B cell (primary cell): ENCODE results near the gene BRSK2. TPM values are rescaled to one million over a fixed set of nuclear protein-coding genes. Genes with fewer than 3 reads are reported as not detected.

Experiments
- ATAC-seq: fragments of 200-7000 bp; cut with Tn5 transposase; one replicate; pipeline ENCODE4 v1.10.0; 2021; ENCODE audit warnings: low read depth, mild to moderate bottlenecking, moderate number of reproducible peaks, moderate library complexity
- CTCF ChIA-PET: fragments of 350-600 bp; sonication (Branson Sonifier 250); formaldehyde crosslinking; loops from one replicate; lab custom pipeline; 2021; ENCODE audit warnings: antibody characterized with exemption, inconsistent platforms; lab: Charles Lee
- POLR2A ChIA-PET: fragments of 350-600 bp; sonication (Branson Sonifier 250); formaldehyde crosslinking; loops from one replicate; lab custom pipeline; 2021; ENCODE audit warnings: antibody characterized with exemption; lab: Charles Lee
- DNase-seq: peaks from one replicate; pipeline ENCODE4 v3.0.0; 2013
- H2AFZ ChIP-seq: 2 replicates; pipeline ENCODE4 v1.6.1; 2012; ENCODE audit warnings: mild to moderate bottlenecking, low read depth, low read length; ENCODE audit not compliant: insufficient read depth, poor library complexity, severe bottlenecking
- H3K27ac ChIP-seq, 2 donors: 1 replicate in 1 of 2; 2 replicates in 1 of 2; pipeline ENCODE4 v1.5.1; 2012 to 2013; ENCODE audit warnings: low read length in 2 of 2, mild to moderate bottlenecking in 2 of 2, moderate library complexity in 1 of 2
- H3K27me3 ChIP-seq, 4 experiments: fragments of 200-600 bp in 1 of 4; sonication (generic) in 1 of 4; replicated peaks in 1 of 4; 1 replicate in 2 of 4; 2 replicates in 2 of 4; pipeline versions ENCODE4 v1.6.1 to v1.7.0; 2013 to 2016; ENCODE audit warnings: low read length in 3 of 4, mild to moderate bottlenecking in 2 of 4, mixed read lengths in 1 of 4, moderate library complexity in 1 of 4; ENCODE audit not compliant: insufficient read depth in 4 of 4, control insufficient read depth in 3 of 4; ENCODE audit errors: control extremely low read depth in 1 of 4
- H3K36me3 ChIP-seq, 2 experiments: replicated peaks in 1 of 2; 1 replicate in 1 of 2; 2 replicates in 1 of 2; pipeline versions ENCODE4 v1.6.1 to v1.7.1; 2013; ENCODE audit warnings: low read length in 1 of 2; ENCODE audit not compliant: insufficient read depth in 2 of 2, control insufficient read depth in 1 of 2; ENCODE audit errors: control extremely low read depth in 1 of 2, extremely low read depth in 1 of 2
- H3K4me1 ChIP-seq, 2 donors: fragments of 200-600 bp in 1 of 2; sonication (generic) in 1 of 2; 1 replicate in 1 of 2; 2 replicates in 1 of 2; pipeline versions ENCODE4 v1.5.1 to v1.6.1; 2013 to 2017; ENCODE audit warnings: low read length in 2 of 2; ENCODE audit not compliant: control insufficient read depth in 2 of 2, insufficient read depth in 2 of 2
- H3K4me2 ChIP-seq: replicated peaks from 2 replicates; pipeline ENCODE3; 2012; ENCODE audit warnings: mild to moderate bottlenecking, low read depth, low read length; ENCODE audit not compliant: poor library complexity, severe bottlenecking
- H3K4me3 ChIP-seq, 5 experiments: fragments of 200-600 bp in 1 of 5; sonication (generic) in 1 of 5; 1 replicate in 3 of 5; 2 replicates in 2 of 5; pipeline versions ENCODE4 v1.5.1 to v1.7.0; 2011 to 2016; ENCODE audit warnings: low read length in 4 of 5, mild to moderate bottlenecking in 4 of 5, low read depth in 2 of 5, control low read depth in 1 of 5, moderate library complexity in 1 of 5; ENCODE audit not compliant: insufficient read depth in 1 of 5; ENCODE audit errors: control extremely low read depth in 1 of 5, extremely low read depth in 1 of 5
- H3K79me2 ChIP-seq: fragments of 200-600 bp; sonication (generic); one replicate; pipeline ENCODE4 v1.6.0; 2016; ENCODE audit warnings: low read length; ENCODE audit not compliant: control insufficient read depth, insufficient read depth
- H3K9ac ChIP-seq: fragments of 200-600 bp; sonication (generic); 2 replicates; pipeline ENCODE4 v1.6.1; 2017; ENCODE audit warnings: mild to moderate bottlenecking, low read length, moderate library complexity
- H3K9me3 ChIP-seq, 3 donors: one replicate each; pipeline versions ENCODE4 v1.6.1 to v1.7.1; 2013; ENCODE audit warnings: low read length in 2 of 3; ENCODE audit not compliant: control insufficient read depth in 2 of 3, insufficient read depth in 1 of 3; ENCODE audit errors: control extremely low read depth in 1 of 3
- H4K20me1 ChIP-seq: 2 replicates; pipeline ENCODE4 v1.6.0; 2012; ENCODE audit warnings: mild to moderate bottlenecking, low read length; ENCODE audit not compliant: insufficient read depth, control insufficient read depth, poor library complexity, severe bottlenecking
- H3K27ac Mint-ChIP-seq: one replicate; pipeline ENCODE4 v1.8.0; 2021; ENCODE audit warnings: mixed read lengths
- H3K27me3 Mint-ChIP-seq: one replicate; pipeline ENCODE4 v1.8.0; 2021; ENCODE audit warnings: mixed read lengths
- H3K4me1 Mint-ChIP-seq: one replicate; pipeline ENCODE4 v1.8.0; 2021; ENCODE audit warnings: mixed read lengths
- H3K4me3 Mint-ChIP-seq: one replicate; pipeline ENCODE4 v1.8.0; 2021; ENCODE audit warnings: mixed read lengths
- H3K9me3 Mint-ChIP-seq: one replicate; pipeline ENCODE4 v1.8.0; 2022; ENCODE audit warnings: mixed read lengths; ENCODE audit not compliant: insufficient read depth
- CTCF ChIP-seq: fragments of 200-600 bp; IDR thresholded peaks from one replicate; pipeline ENCODE4 v1.8.0; 2022; ENCODE audit warnings: antibody characterized with exemption, mild to moderate bottlenecking
- EZH2 ChIP-seq: IDR thresholded peaks from 2 replicates; pipeline ENCODE4 v1.6.1; 2012; ENCODE audit warnings: borderline replicate concordance, low read depth, mild to moderate bottlenecking, moderate library complexity, low read length; ENCODE audit not compliant: insufficient read depth, poor library complexity, severe bottlenecking
- WGBS: methylation state at CpG from one replicate; pipeline ENCODE4 v1.1.5; 2013; ENCODE audit warnings: missing lambda C conversion rate; ENCODE audit not compliant: insufficient coverage; 5-methylcytosine and 5-hydroxymethylcytosine counted together
- intact Hi-C: fragments of 100-400 bp; cut with micrococcal nuclease; formaldehyde crosslinking; loops from one replicate; pipeline ENCODE4 v1.10.0; 2022
- polyA plus RNA-seq: library from polyadenylated mRNA; depleted of rRNA; stranded (reverse); fragments of >200 nt; gene quantifications from 2 replicates; pipeline ENCODE4 v1.2.3, GENCODE V29; 2012
- total RNA-seq, 2 donors: library from RNA; stranded (reverse); fragments of 120-200 nt in 1 of 2; gene quantifications; 1 replicate in 1 of 2; 2 replicates in 1 of 2; pipeline versions ENCODE4 v1.2.3 to v1.2.4, GENCODE V29; 2013 to 2022

The BRSK2 gene
- total and polyA plus RNA-seq, 2 donors (not counting 1 experiment from before 2014, with no cell fraction given) = 0.51 to 0.79 TPM

GRCh38 chr11:1412377-1413095, 22.8 kb downstream of the BRSK2 start:
- Histone ChIP-seq H3K4me3 (no peak overlapping the region), H3K27me3 (no peaks in the 10 kb centered on the region), H3K9me3 (peaks cover 0 to 45% (median 8%) of the 10 kb centered on the region in 3 donors), H4K20me1 (no peaks in the 10 kb centered on the region), H3K4me1 (no peaks in the 10 kb centered on the region), H3K79me2 (no peaks in the 10 kb centered on the region), H3K36me3 (no peaks in the 10 kb centered on the region), H2AFZ (no peak overlapping the region), H3K4me2 (no peak overlapping the region), H3K9ac (no peak overlapping the region), H3K27ac (no peak overlapping the region)
- Mint-ChIP-seq H3K4me3 (no peak overlapping the region), H3K27me3 (no peaks in the 10 kb centered on the region), H3K4me1 (no peaks in the 10 kb centered on the region), H3K9me3 (no peaks in the 10 kb centered on the region), H3K27ac (no peak overlapping the region)
- ChIA-PET CTCF (no interaction called here), POLR2A (no interaction called here)
- no peak for DNase-seq
- WGBS = 91% methylated on average over 21 of the region's 36 CpGs
- TF ChIP-seq CTCF (no peak), EZH2 (no peak)
- no peak for ATAC-seq
- intact Hi-C loops = no loop called here

- no peak for DNase-seq
- H3K27me3 ChIP-seq = no peaks in the 10 kb centered on the region
- no peaks in the 10 kb centered on the region for H3K4me1 ChIP-seq
- no peak overlapping the region for H3K27ac Mint-ChIP-seq
- ChIA-PET POLR2A (no interaction called here), CTCF (interaction anchor here (0.5 kb wide), 1 partner anchor 210 kb away, joined by 3 read pairs; no protein-coding TSS in a partner anchor)
- H3K27ac ChIP-seq = no peak overlapping the region
- no peak overlapping the region for H3K4me2 ChIP-seq
- ATAC-seq = no peak
- H3K9me3 Mint-ChIP-seq = peaks cover 2% of the 10 kb centered on the region
- H3K79me2 ChIP-seq = no peaks in the 10 kb centered on the region
- H3K9ac ChIP-seq = no peak overlapping the region
- no peak overlapping the region for H2AFZ ChIP-seq
- H3K4me3 ChIP-seq = no peak overlapping the region
- H3K9me3 ChIP-seq = peaks cover 0 to 66% (median 23%) of the 10 kb centered on the region in 3 donors
- TF ChIP-seq EZH2 (no peak), CTCF (no peak)
- H3K36me3 ChIP-seq = no peaks in the 10 kb centered on the region
- no peaks in the 10 kb centered on the region for H4K20me1 ChIP-seq
- no peaks in the 10 kb centered on the region for H3K27me3 Mint-ChIP-seq
- no peak overlapping the region for H3K4me3 Mint-ChIP-seq
- intact Hi-C loops = no loop called here
- no peaks in the 10 kb centered on the region for H3K4me1 Mint-ChIP-seq
- WGBS = 93% methylated on average over 21 of the region's 22 CpGs
Observed at GRCh38 chr11:1414650-1415049, 24.9 kb downstream of the BRSK2 start.
